ENCODE data around the gene ATP6V0B. TPM values are rescaled to one million over a fixed set of nuclear protein-coding genes. Genes with fewer than 3 reads are reported as not detected.

ATP6V0B gene
- total and polyA plus RNA-seq, 2 of the 8 experiments (the other 6 are each of a cell fraction or from before 2014, with no cell fraction given): 105 to 308 TPM

DNA sequence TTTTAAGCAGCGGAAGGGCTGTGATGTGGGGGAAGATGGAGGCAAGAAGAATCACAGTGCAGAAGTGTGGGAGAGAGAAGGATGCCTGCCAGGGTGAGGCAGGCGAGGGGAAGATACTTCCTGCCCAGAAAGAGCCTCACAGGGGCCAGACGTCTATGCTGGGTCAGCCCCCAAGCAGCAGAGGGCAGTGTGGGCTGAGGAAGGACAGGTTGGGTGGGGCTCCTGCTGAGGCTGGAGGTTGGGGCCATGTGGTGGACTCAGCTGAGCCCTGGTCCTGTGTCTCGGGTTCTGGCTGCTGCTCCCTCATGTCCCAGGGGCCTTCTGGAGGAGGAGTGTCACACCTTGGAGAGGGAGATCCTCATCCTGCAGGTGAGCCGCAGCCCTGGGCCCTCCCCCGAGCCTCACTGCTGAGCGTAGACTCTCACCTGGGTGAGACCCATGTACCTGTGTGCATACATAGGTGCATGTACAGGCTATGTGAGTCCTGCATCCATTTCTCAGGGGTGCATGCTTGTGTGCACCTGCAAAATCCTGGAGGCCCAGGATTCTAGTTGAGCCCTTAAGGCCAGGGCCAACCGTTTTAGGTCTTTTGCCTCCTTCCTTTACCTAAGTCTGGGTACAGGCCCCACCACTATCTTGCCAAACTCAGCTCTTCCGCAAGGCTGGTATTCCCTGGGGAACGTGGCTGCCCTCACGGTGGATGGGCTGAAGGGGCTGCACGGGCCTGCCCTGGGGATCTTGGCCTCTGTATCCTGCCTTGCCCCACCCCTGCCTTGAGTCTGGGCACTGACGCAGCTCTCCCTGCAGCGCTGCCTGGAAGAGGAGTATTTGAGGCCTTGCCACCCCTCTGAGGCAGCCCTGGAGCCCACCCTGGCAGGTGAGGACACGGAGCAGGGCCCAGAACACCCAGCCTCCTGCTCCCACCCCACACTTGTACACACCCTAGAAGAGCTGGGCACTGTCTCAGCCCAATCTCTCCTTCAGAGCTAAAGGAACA lies 20.3 kb downstream of the ATP6V0B start (continued):
- TF ChIP-seq, protein P1, sequence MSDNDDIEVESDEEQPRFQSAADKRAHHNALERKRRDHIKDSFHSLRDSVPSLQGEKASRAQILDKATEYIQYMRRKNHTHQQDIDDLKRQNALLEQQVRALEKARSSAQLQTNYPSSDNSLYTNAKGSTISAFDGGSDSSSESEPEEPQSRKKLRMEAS (IDR thresholded peaks at IDR 0.05): peak; percentile 69
- TF ChIP-seq, protein P2, sequence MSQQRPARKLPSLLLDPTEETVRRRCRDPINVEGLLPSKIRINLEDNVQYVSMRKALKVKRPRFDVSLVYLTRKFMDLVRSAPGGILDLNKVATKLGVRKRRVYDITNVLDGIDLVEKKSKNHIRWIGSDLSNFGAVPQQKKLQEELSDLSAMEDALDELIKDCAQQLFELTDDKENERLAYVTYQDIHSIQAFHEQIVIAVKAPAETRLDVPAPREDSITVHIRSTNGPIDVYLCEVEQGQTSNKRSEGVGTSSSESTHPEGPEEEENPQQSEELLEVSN (IDR thresholded peaks at IDR 0.05): no peak
- TF ChIP-seq SIX5 (IDR thresholded peaks at IDR 0.05; ENCODE audit: low read depth, low read length) (no peak), TAF1 (IDR thresholded peaks at IDR 0.05; ENCODE audit: low read depth, low read length) (no peak), BRCA1 (IDR thresholded peaks at IDR 0.05; ENCODE audit: low read depth, low read length) (no peak), SP4 (IDR thresholded peaks at IDR 0.05; ENCODE audit: low read length) (no peak), JUN (IDR thresholded peaks at IDR 0.05; ENCODE audit: low read depth, low read length) (no peak), TCF12 (IDR thresholded peaks at IDR 0.05; ENCODE audit: low read depth, low read length) (no peak), POLR2AphosphoS5 (IDR thresholded peaks at IDR 0.05; ENCODE audit: low read depth, low read length) (peak; percentile 43), CEBPB (IDR thresholded peaks at IDR 0.05; ENCODE audit: low read depth, low read length) (no peak), TEAD4 (IDR thresholded peaks at IDR 0.05; ENCODE audit: low read depth, low read length) (peak; percentile 12; the same call in 1 of the 2 replicates), CTCF (IDR thresholded peaks at IDR 0.05; ENCODE audit: control extremely low read depth in 1 of 3, insufficient read depth in 1 of 3, low read depth in 1 of 3, low read length in 3 of 3) (peak; percentile 83 to 86 (median 85)), POU5F1 (IDR thresholded peaks at IDR 0.05; ENCODE audit: low read depth, low read length) (no peak), HDAC6 (IDR thresholded peaks at IDR 0.05; ENCODE audit: low read depth, low read length) (no peak), SIN3A (conservative IDR thresholded peaks at IDR 0.05 in 1 of 2, IDR thresholded peaks at IDR 0.05 in 1 of 2; ENCODE audit: low read depth in 1 of 2, low read length in 2 of 2) (peak in 1 of 2 experiments; percentile 46; a peak in 1 of 4 replicates), JUND (IDR thresholded peaks at IDR 0.05; ENCODE audit: low read length) (no peak), BCL11A (IDR thresholded peaks at IDR 0.05; ENCODE audit: low read depth in 2 of 2, low read length in 2 of 2) (no peak), KDM4A (IDR thresholded peaks at IDR 0.05; ENCODE audit: low read depth, low read length, severe bottlenecking) (no peak), ZNF274 (IDR thresholded peaks at IDR 0.05; ENCODE audit: borderline replicate concordance, extremely low read depth, low read length) (no peak), SIRT6 (IDR thresholded peaks at IDR 0.05; ENCODE audit: low read length) (no peak), POLR2A (IDR thresholded peaks at IDR 0.05; ENCODE audit: control extremely low read depth in 1 of 2, low read depth in 2 of 2, low read length in 2 of 2) (peak in 1 of 2 experiments; percentile 8; a peak in 1 of 3 replicates)
